ENCODE results near the gene ROR1.

GRCh38 chr1:63793741-63794240 is 20.0 kb downstream of the ROR1 start:
- no peak for TF ChIP-seq EZH2 (IDR thresholded peaks at IDR 0.05; ENCODE audit: borderline replicate concordance, insufficient read depth, low read depth, low read length, poor library complexity, severe bottlenecking)
- no peak for TF ChIP-seq CTCF (IDR thresholded peaks at IDR 0.05)
